ENCODE measurements around the gene STUM. TPM values are rescaled to one million over a fixed set of nuclear protein-coding genes. Genes with fewer than 3 reads are reported as not detected.

The STUM gene
- total RNA-seq, 2 donors from 2014 or later, result not detected

GRCh38 chr1:226542623-226543103, 5.9 kb upstream of the STUM start:
- no peaks in the 10 kb centered on the region for H3K9me3 Mint-ChIP-seq

GRCh38 chr1:226545836-226546596, 2.5 kb upstream of the STUM start:
- no peak overlapping the region for H3K4me3 Mint-ChIP-seq
- peaks cover 37% of the 10 kb centered on the region for H3K27me3 Mint-ChIP-seq (ENCODE audit: low read depth)
- H3K9me3 Mint-ChIP-seq, result no peaks in the 10 kb centered on the region
- no peaks in the 10 kb centered on the region for H3K36me3 Mint-ChIP-seq (ENCODE audit: insufficient read depth in 2 of 2)
- DNase-seq (no peak), ATAC-seq (replicated peaks in 1 of 2) (no peak)
- H3K4me1 Mint-ChIP-seq (ENCODE audit: low read depth), result peaks cover 15% of the 10 kb centered on the region
- H3K27ac Mint-ChIP-seq, result no peak overlapping the region

More at GRCh38 chr1:226542623-226543103, 5.9 kb upstream of the STUM start:
- ATAC-seq (replicated peaks in 1 of 2) (no peak), DNase-seq (no peak)
- H3K27ac Mint-ChIP-seq, result no peak overlapping the region
- no peaks in the 10 kb centered on the region for H3K36me3 Mint-ChIP-seq (ENCODE audit: insufficient read depth in 2 of 2)
- peaks cover 22% of the 10 kb centered on the region for H3K27me3 Mint-ChIP-seq (ENCODE audit: low read depth)
- H3K4me3 Mint-ChIP-seq, result no peak overlapping the region
- peaks cover 3% of the 10 kb centered on the region for H3K4me1 Mint-ChIP-seq (ENCODE audit: low read depth)

- H3K36me3 Mint-ChIP-seq (ENCODE audit: insufficient read depth in 2 of 2), result no peaks in the 10 kb centered on the region
- H3K27me3 Mint-ChIP-seq (ENCODE audit: low read depth), result peaks cover 46% of the 10 kb centered on the region
- no peak overlapping the region for H3K4me3 Mint-ChIP-seq
- H3K27ac Mint-ChIP-seq, result no peak overlapping the region
- no peak for ATAC-seq (replicated peaks in 1 of 2)
- no peak for DNase-seq
- no peaks in the 10 kb centered on the region for H3K9me3 Mint-ChIP-seq
- peaks cover 15% of the 10 kb centered on the region for H3K4me1 Mint-ChIP-seq (ENCODE audit: low read depth)
These were observed 1.6 kb upstream of the STUM start for GRCh38 chr1:226546926-226547325.

DNA sequence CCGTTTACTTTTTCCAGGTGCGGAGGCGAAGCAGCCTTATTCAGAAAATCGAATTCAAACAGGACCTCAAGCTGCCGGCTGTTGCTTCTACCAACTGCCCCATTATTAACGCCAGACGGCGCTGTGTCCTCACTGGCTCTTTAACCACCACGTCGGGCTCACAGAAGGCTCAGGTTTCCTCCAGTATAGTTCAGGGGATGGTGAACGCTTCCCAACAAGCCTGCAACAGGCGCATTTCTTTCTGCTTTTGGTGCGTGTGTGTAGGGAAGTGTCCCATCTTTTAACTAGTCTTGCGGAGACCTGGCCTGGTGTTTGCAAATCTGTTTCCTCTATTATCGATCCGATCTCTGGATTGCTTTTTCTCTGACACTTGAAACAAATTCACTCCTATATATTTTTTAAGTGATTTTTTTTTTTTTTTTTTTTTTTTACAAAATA, 791 bp upstream of the STUM start:
- Mint-ChIP-seq H3K9me3 (no peaks in the 10 kb centered on the region), H3K4me3 (peak overlapping the region; percentile 22 to 50), H3K27me3 (ENCODE audit: low read depth) (peaks cover 55% of the 10 kb centered on the region), H3K4me1 (ENCODE audit: low read depth) (peaks cover 15% of the 10 kb centered on the region), H3K36me3 (ENCODE audit: insufficient read depth in 2 of 2) (no peaks in the 10 kb centered on the region), H3K27ac (no peak overlapping the region)
- DNase-seq (peak; percentile 53 to 55), ATAC-seq (replicated peaks in 1 of 2) (peak; percentile 41 to 54)

DNA sequence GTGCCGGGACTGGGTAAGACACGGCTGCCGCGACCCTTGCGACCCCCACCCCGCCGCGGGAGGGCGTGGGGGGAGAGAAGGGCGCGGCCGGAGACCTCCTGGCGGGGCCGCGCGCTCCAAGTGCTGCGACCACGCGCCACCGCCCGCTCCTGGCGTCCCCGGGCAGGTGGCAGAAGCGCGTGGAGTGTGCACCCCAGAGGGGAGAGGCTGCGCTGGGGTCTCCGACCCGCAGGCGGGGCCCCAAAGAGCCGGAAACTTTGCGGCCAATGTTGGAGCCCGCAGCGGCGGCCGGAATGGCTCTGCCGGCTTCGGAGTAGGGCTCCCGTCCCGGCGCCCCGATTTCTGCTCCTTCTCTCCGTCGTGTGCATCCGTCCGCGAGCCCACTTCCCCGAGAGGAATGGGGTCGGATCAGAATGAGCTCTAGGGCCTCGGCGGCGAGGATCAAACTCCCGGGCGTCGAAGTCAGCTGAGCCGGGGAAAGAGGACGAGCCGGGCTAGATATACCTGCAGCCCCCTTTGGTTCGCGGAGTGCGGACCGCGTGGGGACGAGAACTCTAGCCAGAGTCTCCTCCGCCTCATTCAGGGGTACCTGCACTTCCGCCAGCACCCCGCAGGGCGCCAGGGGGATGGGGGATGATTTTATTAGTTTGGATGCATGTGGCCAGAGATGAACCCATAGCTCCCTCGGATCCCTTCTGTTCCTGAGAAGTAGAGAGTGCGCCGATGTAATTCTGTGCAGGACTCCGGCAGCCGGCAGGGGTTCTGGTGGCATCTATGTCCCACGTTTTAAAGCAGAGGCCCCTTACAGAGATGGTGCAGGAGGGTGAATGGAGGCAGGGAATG, 751 bp downstream of the STUM start:
- Mint-ChIP-seq H3K27me3 (ENCODE audit: low read depth) (peaks cover 69% of the 10 kb centered on the region), H3K9me3 (no peaks in the 10 kb centered on the region), H3K27ac (no peak overlapping the region), H3K4me3 (peak overlapping the region; percentile 65 to 79), H3K36me3 (ENCODE audit: insufficient read depth in 2 of 2) (no peaks in the 10 kb centered on the region), H3K4me1 (ENCODE audit: low read depth) (peaks cover 15% of the 10 kb centered on the region)
- ATAC-seq (replicated peaks in 1 of 2), result peak; percentile 22 to 27
- DNase-seq, result peak; percentile 14 to 15

DNA sequence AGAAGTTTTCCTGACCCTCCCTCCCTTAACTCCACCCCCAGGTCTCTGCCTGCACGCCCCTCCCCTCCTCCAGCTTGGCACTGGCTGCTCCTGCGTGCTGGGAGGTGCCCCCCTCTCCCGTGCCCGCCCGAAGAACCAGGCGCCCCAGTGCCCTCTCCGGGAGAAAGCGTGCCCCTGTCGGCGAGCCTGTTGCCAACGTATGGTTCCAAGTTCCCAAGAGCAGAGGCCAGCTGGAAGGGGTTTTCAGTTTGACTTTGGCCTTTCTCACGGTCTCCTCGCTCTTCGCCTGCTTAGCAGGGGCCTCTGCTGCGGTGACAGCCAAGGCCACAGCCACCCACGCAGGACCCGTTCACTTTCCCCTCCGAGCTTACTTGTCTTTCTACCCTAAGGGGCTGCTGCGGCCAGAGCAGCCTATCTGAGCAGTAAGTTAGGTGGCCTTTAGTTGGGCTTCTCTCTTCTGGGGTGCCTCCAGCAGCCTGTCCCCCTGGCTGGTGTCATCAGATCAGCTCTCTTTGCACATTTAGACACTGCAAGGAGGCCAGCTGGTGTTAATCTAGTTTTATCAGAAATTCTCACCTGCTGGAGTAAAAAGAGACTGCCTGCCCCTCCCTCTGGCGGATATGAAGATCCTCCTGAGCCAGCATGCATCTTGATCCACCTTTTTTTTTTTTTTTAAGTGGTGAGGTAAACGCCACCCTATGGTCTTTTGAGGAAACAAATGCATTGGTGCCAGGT, 1.5 kb downstream of the STUM start:
- peak overlapping the region; percentile 76 to 79 for H3K4me3 Mint-ChIP-seq
- H3K36me3 Mint-ChIP-seq (ENCODE audit: insufficient read depth in 2 of 2), result no peaks in the 10 kb centered on the region
- peaks cover 77% of the 10 kb centered on the region for H3K27me3 Mint-ChIP-seq (ENCODE audit: low read depth)
- peak; percentile 32 to 46 for DNase-seq
- peaks cover 15% of the 10 kb centered on the region for H3K4me1 Mint-ChIP-seq (ENCODE audit: low read depth)
- peak; percentile 44 to 61 for ATAC-seq (replicated peaks in 1 of 2)
- H3K27ac Mint-ChIP-seq, result no peak overlapping the region
- no peaks in the 10 kb centered on the region for H3K9me3 Mint-ChIP-seq

GRCh38 chr1:226550672-226551041, 2.1 kb downstream of the STUM start:
- Mint-ChIP-seq H3K27me3 (ENCODE audit: low read depth) (peaks cover 81% of the 10 kb centered on the region), H3K4me3 (peak overlapping the region in 1 of 2 donors; percentile 79), H3K36me3 (ENCODE audit: insufficient read depth in 2 of 2) (no peaks in the 10 kb centered on the region), H3K9me3 (no peaks in the 10 kb centered on the region), H3K4me1 (ENCODE audit: low read depth) (peaks cover 15% of the 10 kb centered on the region), H3K27ac (no peak overlapping the region)
- ATAC-seq (replicated peaks in 1 of 2) (no peak), DNase-seq (no peak)

DNA sequence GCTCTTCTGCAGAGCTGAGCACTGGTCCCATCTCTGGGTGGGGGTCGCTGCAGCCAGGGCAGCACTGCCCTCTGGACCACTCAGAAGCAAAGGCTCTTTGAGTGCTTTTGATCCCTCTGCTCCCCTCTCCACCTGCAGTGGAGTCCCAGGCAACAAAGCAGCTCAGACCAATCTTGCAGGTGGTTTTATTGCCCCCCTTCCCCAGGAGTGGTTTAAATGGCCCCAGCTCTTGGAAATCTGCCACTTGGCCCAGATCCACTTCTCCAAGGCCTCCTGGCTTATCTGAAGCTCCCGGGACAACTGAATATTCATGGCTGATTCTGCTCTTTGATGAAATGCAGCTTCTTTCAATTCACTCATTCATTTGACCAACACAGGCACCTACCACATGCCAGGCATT, 2.7 kb downstream of the STUM start:
- peaks cover 15% of the 10 kb centered on the region for H3K4me1 Mint-ChIP-seq (ENCODE audit: low read depth)
- H3K27me3 Mint-ChIP-seq (ENCODE audit: low read depth), result peaks cover 75% of the 10 kb centered on the region
- no peak overlapping the region for H3K4me3 Mint-ChIP-seq

GRCh38 chr1:226552061-226552460, 3.5 kb downstream of the STUM start:
- DNase-seq, result no peak
- ATAC-seq (replicated peaks in 1 of 2), result no peak
- Mint-ChIP-seq H3K4me3 (no peak overlapping the region), H3K27me3 (ENCODE audit: low read depth) (peaks cover 70% of the 10 kb centered on the region), H3K4me1 (ENCODE audit: low read depth) (peaks cover 15% of the 10 kb centered on the region), H3K9me3 (no peaks in the 10 kb centered on the region), H3K36me3 (ENCODE audit: insufficient read depth in 2 of 2) (no peaks in the 10 kb centered on the region), H3K27ac (no peak overlapping the region)

More for the DNA sequence above, 2.7 kb downstream of the STUM start:
- Mint-ChIP-seq H3K36me3 (ENCODE audit: insufficient read depth in 2 of 2) (no peaks in the 10 kb centered on the region), H3K9me3 (no peaks in the 10 kb centered on the region), H3K27ac (no peak overlapping the region)
- DNase-seq (no peak), ATAC-seq (replicated peaks in 1 of 2) (no peak)

DNA sequence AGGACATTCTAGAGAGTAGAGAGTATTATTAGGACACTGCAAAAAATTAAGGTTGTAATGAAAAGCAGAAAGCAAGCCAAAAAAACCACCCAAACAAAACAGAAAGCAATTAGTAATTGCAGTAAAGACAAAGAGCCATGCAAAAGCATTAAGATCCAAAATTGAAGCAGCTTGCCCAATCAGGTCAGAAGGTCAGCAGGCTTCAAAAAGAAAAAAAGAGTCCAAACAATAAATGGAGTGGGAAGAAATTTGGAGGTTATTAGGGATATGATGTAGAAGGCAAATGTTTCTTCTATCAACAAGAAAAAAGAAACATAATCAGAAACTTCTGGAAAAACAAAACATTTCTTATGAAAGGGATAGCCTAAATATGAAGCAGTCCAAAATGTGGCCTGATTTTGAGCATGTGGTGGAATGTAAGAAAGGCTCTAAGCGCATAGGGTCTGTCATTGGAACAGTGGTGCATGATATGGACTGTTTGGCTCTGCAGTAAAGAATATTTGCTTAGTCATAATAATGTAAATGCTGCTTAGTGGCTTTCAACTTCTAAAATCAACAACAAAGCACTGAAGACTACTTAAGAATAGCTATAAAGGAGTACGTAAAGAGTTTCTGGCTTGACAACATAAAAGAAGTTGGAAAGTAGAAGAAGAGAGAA, 4.8 kb downstream of the STUM start:
- Mint-ChIP-seq H3K27me3 (ENCODE audit: low read depth) (peaks cover 69% of the 10 kb centered on the region), H3K4me3 (no peak overlapping the region), H3K36me3 (ENCODE audit: insufficient read depth in 2 of 2) (no peaks in the 10 kb centered on the region), H3K9me3 (no peaks in the 10 kb centered on the region), H3K4me1 (ENCODE audit: low read depth) (peaks cover 9% of the 10 kb centered on the region), H3K27ac (no peak overlapping the region)
- ATAC-seq (replicated peaks in 1 of 2) (no peak), DNase-seq (no peak)

GRCh38 chr1:226553924-226554282, 5.3 kb downstream of the STUM start:
- no peak overlapping the region for H3K4me3 Mint-ChIP-seq
- no peak for ATAC-seq (replicated peaks in 1 of 2)
- no peak for DNase-seq
- peaks cover 9% of the 10 kb centered on the region for H3K4me1 Mint-ChIP-seq (ENCODE audit: low read depth)
- no peaks in the 10 kb centered on the region for H3K36me3 Mint-ChIP-seq (ENCODE audit: insufficient read depth in 2 of 2)
- H3K27me3 Mint-ChIP-seq (ENCODE audit: low read depth), result peaks cover 69% of the 10 kb centered on the region
- no peaks in the 10 kb centered on the region for H3K9me3 Mint-ChIP-seq
- H3K27ac Mint-ChIP-seq, result no peak overlapping the region

GRCh38 chr1:226555092-226555491, 6.5 kb downstream of the STUM start:
- Mint-ChIP-seq H3K27ac (no peak overlapping the region), H3K36me3 (ENCODE audit: insufficient read depth in 2 of 2) (no peaks in the 10 kb centered on the region), H3K4me3 (no peak overlapping the region), H3K4me1 (ENCODE audit: low read depth) (peaks cover 6% of the 10 kb centered on the region), H3K9me3 (no peaks in the 10 kb centered on the region), H3K27me3 (ENCODE audit: low read depth) (peaks cover 65% of the 10 kb centered on the region)
- ATAC-seq (replicated peaks in 1 of 2) (no peak), DNase-seq (no peak)

Measured in activated T-cell treated with anti-CD3 and anti-CD28 coated beads, Interleukin-2, amount 50 U/mL, for 72 hours (primary cell).